GM23338 (cell line): ENCODE data around the gene COX10.

ENCODE experiments used
- CREB1 ChIP-seq: fragments of 250-450 bp; sonication (Bioruptor Pico); IDR thresholded peaks from 2 replicates; pipeline ENCODE4 v1.5.0; 2020; ENCODE audit warnings: low read depth, mild to moderate bottlenecking, moderate library complexity
- CTCF ChIP-seq, 2 experiments: fragments of 200-600 bp in 1 of 2; sonication (generic) in 1 of 2; conservative IDR thresholded peaks; 2 replicates each; pipeline versions ENCODE4 v1.5.1 to v1.6.1; 2016 to 2017; ENCODE audit warnings: antibody characterized with exemption in 2 of 2, low read depth in 2 of 2, mild to moderate bottlenecking in 2 of 2, moderate library complexity in 1 of 2
- ETS1 ChIP-seq: IDR thresholded peaks from 2 replicates; pipeline ENCODE4 v1.6.1; 2016; ENCODE audit warnings: antibody characterized with exemption
- EZH2 ChIP-seq: fragments of 200-600 bp; sonication (generic); IDR thresholded peaks from one replicate; pipeline ENCODE4 v1.8.0; 2017; ENCODE audit warnings: antibody characterized with exemption, mild to moderate bottlenecking, low read depth; ENCODE audit not compliant: unreplicated experiment
- EZH2phosphoT487 ChIP-seq: fragments of 200-600 bp; sonication (generic); IDR thresholded peaks from one replicate; pipeline ENCODE4 v1.8.1; 2018; ENCODE audit warnings: antibody characterized with exemption; ENCODE audit not compliant: unreplicated experiment
- JUNB ChIP-seq: IDR thresholded peaks from one replicate; pipeline ENCODE4 v1.6.1; 2016; ENCODE audit warnings: antibody characterized with exemption; ENCODE audit not compliant: unreplicated experiment
- POLR2AphosphoS5 ChIP-seq: IDR thresholded peaks from 2 replicates; pipeline ENCODE4 v1.6.1; 2016; ENCODE audit warnings: antibody characterized with exemption, low read depth
- REST ChIP-seq: IDR thresholded peaks from one replicate; pipeline ENCODE4 v1.6.1; 2018; ENCODE audit warnings: antibody characterized with exemption; ENCODE audit not compliant: unreplicated experiment
- ZNF114 ChIP-seq: fragments of 250-450 bp; sonication (Bioruptor Pico); IDR thresholded peaks from 2 replicates; pipeline ENCODE4 v1.5.0; 2020; ENCODE audit warnings: mild to moderate bottlenecking, moderate library complexity
- ZNF331 ChIP-seq: fragments of 250-450 bp; sonication (Bioruptor Pico); IDR thresholded peaks from 2 replicates; pipeline ENCODE4 v1.5.0; 2020; ENCODE audit warnings: low read depth, mild to moderate bottlenecking, moderate library complexity

- TF ChIP-seq POLR2AphosphoS5 (no peak), CTCF (conservative IDR thresholded peaks at IDR 0.05; ENCODE audit: low read depth in 2 of 2) (no peak), EZH2phosphoT487 (no peak), REST (no peak), EZH2 (no peak), ETS1 (no peak), CREB1 (no peak), JUNB (no peak), ZNF114 (CRISPR knock-in tag) (no peak), ZNF331 (no peak)
Measured at GRCh38 chr17:14080847-14081251, 11.5 kb downstream of the COX10 start.
